ENCODE results near the gene SPTB.

SPTB gene

GRCh38 chr14:64747327-64747726 lies 132.4 kb downstream of the SPTB start:
- DNase-seq (ENCODE audit: low read depth): no peak
- H3K4me3 ChIP-seq (ENCODE audit: low read length): no peak overlapping the region
- TF ChIP-seq CTCF (conservative IDR thresholded peaks at IDR 0.05; ENCODE audit: low read depth, low read length): no peak

GRCh38 chr14:64746298-64747250 lies 133.1 kb downstream of the SPTB start:
- H3K4me3 ChIP-seq (ENCODE audit: low read length): no peak overlapping the region
- no peak for DNase-seq (ENCODE audit: low read depth)
- no peak for TF ChIP-seq CTCF (conservative IDR thresholded peaks at IDR 0.05; ENCODE audit: low read depth, low read length)

- TF ChIP-seq CTCF (conservative IDR thresholded peaks at IDR 0.05; ENCODE audit: low read depth, low read length): peak; percentile 39
- H3K4me3 ChIP-seq (ENCODE audit: low read length): no peak overlapping the region
- DNase-seq (ENCODE audit: low read depth): no peak
These were observed 134.1 kb downstream of the SPTB start for GRCh38 chr14:64745511-64746091.

- H3K4me3 ChIP-seq (ENCODE audit: low read length): no peak overlapping the region
- DNase-seq (ENCODE audit: low read depth): no peak
- TF ChIP-seq CTCF (conservative IDR thresholded peaks at IDR 0.05; ENCODE audit: low read depth, low read length): no peak
These were observed 136.6 kb downstream of the SPTB start for GRCh38 chr14:64743061-64743460.

GRCh38 chr14:64741961-64742360 lies 137.7 kb downstream of the SPTB start:
- TF ChIP-seq CTCF (conservative IDR thresholded peaks at IDR 0.05; ENCODE audit: low read depth, low read length): no peak
- no peak overlapping the region for H3K4me3 ChIP-seq (ENCODE audit: low read length)
- no peak for DNase-seq (ENCODE audit: low read depth)

- H3K4me3 ChIP-seq (ENCODE audit: low read length): no peak overlapping the region
- DNase-seq (ENCODE audit: low read depth): no peak
- no peak for TF ChIP-seq CTCF (conservative IDR thresholded peaks at IDR 0.05; ENCODE audit: low read depth, low read length)
These were observed 138.5 kb downstream of the SPTB start for GRCh38 chr14:64741200-64741599.

Data from retinal pigment epithelial cell (primary cell).